A549 (cell line): Measurements from ENCODE around the gene CPO.

ENCODE experiments used
- HOXA7 ChIP-seq: fragments of 250-450 bp; sonication (Bioruptor Pico); IDR thresholded peaks from 2 replicates; pipeline ENCODE4 v1.5.0; 2020; ENCODE audit warnings: mild to moderate bottlenecking, moderate library complexity
- KDM1A ChIP-seq: fragments of 200-600 bp; sonication (generic); IDR thresholded peaks from 2 replicates; pipeline ENCODE4 v1.6.1; 2016; ENCODE audit warnings: low read depth, mild to moderate bottlenecking

- TF ChIP-seq KDM1A (no peak), HOXA7 (CRISPR knock-in tag) (no peak)
Observed at GRCh38 chr2:206981086-206981674, 41.9 kb downstream of the CPO start.
